Mesothelial cell of epicardium (in vitro differentiated cells): ENCODE measurements around the gene NT5DC1. TPM values are rescaled to one million over a fixed set of nuclear protein-coding genes. Genes with fewer than 3 reads are reported as not detected.

Source experiments
- DNase-seq, 2 experiments: peaks; one replicate each; pipeline ENCODE4 v3.0.0; 2021; ENCODE audit warnings: low spot score in 2 of 2; ENCODE audit not compliant: unreplicated experiment in 2 of 2
- H3K27ac Mint-ChIP-seq: 2 replicates; pipeline ENCODE4 v1.8.0; 2021; ENCODE audit warnings: mixed read lengths
- H3K27me3 Mint-ChIP-seq: 2 replicates; pipeline ENCODE4 v1.8.0; 2021; ENCODE audit warnings: low read depth, mixed read lengths
- H3K36me3 Mint-ChIP-seq: 2 replicates; pipeline ENCODE4 v1.8.0; 2021; ENCODE audit warnings: mixed read lengths
- H3K4me1 Mint-ChIP-seq: 2 replicates; pipeline ENCODE4 v1.8.0; 2021; ENCODE audit warnings: mixed read lengths
- H3K4me3 Mint-ChIP-seq: 2 replicates; pipeline ENCODE4 v1.8.0; 2021; ENCODE audit warnings: mild to moderate bottlenecking, moderate library complexity, mixed read lengths
- H3K9me3 Mint-ChIP-seq: 2 replicates; pipeline ENCODE4 v1.8.0; 2021; ENCODE audit warnings: mixed read lengths
- CTCF ChIP-seq: fragments of 200-600 bp; sonication (generic); IDR thresholded peaks from one replicate; pipeline ENCODE4 v1.5.0; 2021; ENCODE audit warnings: antibody characterized with exemption; ENCODE audit not compliant: unreplicated experiment
- total RNA-seq: library from RNA; stranded (reverse); gene quantifications from 3 replicates; pipeline ENCODE4 v1.2.1, GENCODE V29; 2021

Gene NT5DC1
- total RNA-seq, 1 donor from 2014 or later: 34.5 TPM

GRCh38 chr6:116156405-116157326, 56.0 kb downstream of the NT5DC1 start:
- no peaks in the 10 kb centered on the region for H3K27me3 Mint-ChIP-seq
- peaks cover 10% of the 10 kb centered on the region for H3K4me1 Mint-ChIP-seq
- no peak for TF ChIP-seq CTCF
- DNase-seq: no peak
- H3K4me3 Mint-ChIP-seq: no peak overlapping the region
- peaks cover 6% of the 10 kb centered on the region for H3K9me3 Mint-ChIP-seq
- H3K27ac Mint-ChIP-seq: no peak overlapping the region
- peaks cover 7% of the 10 kb centered on the region for H3K36me3 Mint-ChIP-seq

GRCh38 chr6:116157391-116157790, 56.7 kb downstream of the NT5DC1 start:
- Mint-ChIP-seq H3K9me3 (peaks cover 13% of the 10 kb centered on the region), H3K4me1 (peaks cover 8% of the 10 kb centered on the region), H3K27me3 (no peaks in the 10 kb centered on the region), H3K36me3 (peaks cover 14% of the 10 kb centered on the region), H3K27ac (no peak overlapping the region), H3K4me3 (no peak overlapping the region)
- DNase-seq: no peak
- TF ChIP-seq CTCF: no peak

GRCh38 chr6:116158641-116159040, 58.0 kb downstream of the NT5DC1 start:
- H3K27me3 Mint-ChIP-seq: no peaks in the 10 kb centered on the region

GRCh38 chr6:116159782-116160524, 59.3 kb downstream of the NT5DC1 start:
- Mint-ChIP-seq H3K4me1 (peaks cover 5% of the 10 kb centered on the region), H3K9me3 (peaks cover 34% of the 10 kb centered on the region), H3K27me3 (no peaks in the 10 kb centered on the region), H3K27ac (no peak overlapping the region), H3K4me3 (no peak overlapping the region), H3K36me3 (peaks cover 31% of the 10 kb centered on the region)
- no peak for TF ChIP-seq CTCF
- no peak for DNase-seq

More at GRCh38 chr6:116158641-116159040, 58.0 kb downstream of the NT5DC1 start:
- no peak for TF ChIP-seq CTCF
- Mint-ChIP-seq H3K36me3 (peaks cover 23% of the 10 kb centered on the region), H3K4me3 (no peak overlapping the region), H3K4me1 (peaks cover 5% of the 10 kb centered on the region), H3K9me3 (peaks cover 24% of the 10 kb centered on the region), H3K27ac (no peak overlapping the region)
- no peak for DNase-seq

GRCh38 chr6:116165596-116165995, 64.9 kb downstream of the NT5DC1 start:
- no peak for DNase-seq
- no peaks in the 10 kb centered on the region for H3K4me1 Mint-ChIP-seq
- H3K9me3 Mint-ChIP-seq: peaks cover 60% of the 10 kb centered on the region
- no peak overlapping the region for H3K4me3 Mint-ChIP-seq
- no peaks in the 10 kb centered on the region for H3K27me3 Mint-ChIP-seq
- H3K27ac Mint-ChIP-seq: no peak overlapping the region
- H3K36me3 Mint-ChIP-seq: peaks cover 53% of the 10 kb centered on the region
- no peak for TF ChIP-seq CTCF
